Erythroblast (primary cell): ENCODE measurements around the gene C1orf174.

ENCODE experiments used
- GATA1 ChIP-seq: IDR thresholded peaks from 2 replicates; pipeline ENCODE4 v1.6.1; 2011; ENCODE audit warnings: low read depth, mild to moderate bottlenecking, control low read depth, low read length, moderate library complexity
- POLR2A ChIP-seq: IDR thresholded peaks from 2 replicates; pipeline ENCODE4 v1.6.1; 2011; ENCODE audit warnings: mild to moderate bottlenecking, low read length

DNA sequence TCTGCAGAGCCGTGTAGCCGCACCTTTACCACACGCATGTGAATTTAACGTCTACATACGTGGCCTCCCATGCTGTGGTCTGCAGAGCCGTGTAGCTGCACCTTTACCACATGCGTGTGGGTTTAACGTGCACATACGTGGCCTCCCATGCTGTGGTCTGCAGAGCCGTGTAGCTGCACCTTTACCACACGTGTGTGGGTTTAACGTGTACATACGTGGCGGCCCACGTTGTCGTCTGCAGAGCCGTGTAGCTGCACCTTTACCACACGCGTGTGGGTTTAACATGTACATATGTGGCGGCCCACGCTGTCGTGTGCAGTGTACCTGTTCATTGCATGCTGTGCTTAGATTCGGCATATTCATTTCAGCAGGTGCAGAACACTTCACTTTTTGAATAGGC lies 25.3 kb downstream of the C1orf174 start:
- no peak for TF ChIP-seq POLR2A
- TF ChIP-seq GATA1: no peak
